ENCODE measurements around the gene H6PD. TPM values are rescaled to one million over a fixed set of nuclear protein-coding genes. Genes with fewer than 3 reads are reported as not detected.

The H6PD gene
- total and polyA plus RNA-seq, 9 of the 15 experiments (the other 6 are each of a cell fraction or from before 2014, with no cell fraction given) = 0.04 to 2.5 (median 0.95) TPM

GRCh38 chr1:9267827-9268581, 33.4 kb downstream of the H6PD start:
- ATAC-seq (no peak), DNase-seq (ENCODE audit: extremely low read depth in 1 of 4, low spot score in 3 of 4) (no peak), FAIRE-seq (no peak)
- Histone ChIP-seq H4K20me1 (replicated peaks; ENCODE audit: control insufficient read depth, insufficient read depth, low read length) (peaks cover 46% of the 10 kb centered on the region), H3K27me3 (ENCODE audit: control insufficient read depth in 2 of 2, insufficient read depth in 2 of 2, low read length in 2 of 2) (peaks cover 63 to 88% of the 10 kb centered on the region in 2 experiments), H3K4me1 (replicated peaks in 1 of 2; ENCODE audit: control insufficient read depth in 2 of 2, insufficient read depth in 2 of 2, low read length in 2 of 2) (peaks cover 0 to 17% of the 10 kb centered on the region in 2 experiments; a peak in 2 of 5 replicates), H3K9ac (ENCODE audit: insufficient read depth in 1 of 2, low read depth in 2 of 2, low read length in 2 of 2) (no peak overlapping the region), H3K4me3 (no peak overlapping the region), H3K4me2 (ENCODE audit: insufficient read depth, low read length) (no peak overlapping the region), H3K9me3 (replicated peaks; ENCODE audit: control insufficient read depth, insufficient read depth, low read depth, low read length) (no peaks in the 10 kb centered on the region), H3K9me1 (ENCODE audit: control insufficient read depth, insufficient read depth, low read length) (no peaks in the 10 kb centered on the region), H3K36me3 (ENCODE audit: control insufficient read depth, insufficient read depth, low read length) (no peaks in the 10 kb centered on the region), H3K27ac (ENCODE audit: extremely low read depth, low read depth, low read length) (no peak overlapping the region), H2AFZ (ENCODE audit: low read depth, low read length) (no peak overlapping the region), H3K79me2 (ENCODE audit: control insufficient read depth, insufficient read depth, low read length) (no peaks in the 10 kb centered on the region)
- CTCF ChIA-PET (ENCODE audit: low intra/inter-chr PET ratio) = interaction anchor here (0.6 to 3.8 kb wide), 9 partner anchors 17 to 1921 kb away, joined by 3 to 32 read pairs (median 4); no protein-coding TSS in a partner anchor
- POLR2A ChIA-PET = interaction anchor here (0.8 to 0.9 kb wide), 3 partner anchors 10 to 18 kb away, joined by 3 to 4 read pairs (median 3); no protein-coding TSS in a partner anchor
- BruUV-seq (replicated peaks) = no TSS peak
- intact Hi-C loops (cut with micrococcal nuclease) (loop anchor here (1.0 to 5.0 kb wide), 3 partner anchors 21 to 223 kb away; no protein-coding TSS in a partner anchor), in situ Hi-C loops (cut with MboI) (no loop called here)
- no peak for TF ChIP-seq EWSR1 (IDR thresholded peaks at IDR 0.05; ENCODE audit: borderline replicate concordance, low read depth, partially characterized antibody)
- TF ChIP-seq SMAD1 (IDR thresholded peaks at IDR 0.05; ENCODE audit: low read depth, low read length, partially characterized antibody) = no peak
- no peak for TF ChIP-seq ZNF197 (CRISPR knock-in tag; IDR thresholded peaks at IDR 0.05; ENCODE audit: low read depth)
- TF ChIP-seq ZNF121 (CRISPR knock-in tag; conservative IDR thresholded peaks at IDR 0.05) = 0 out of 2 replicates have a peak, but pooled peaks have one; percentile 18
- no peak for TF ChIP-seq PATZ1 (CRISPR knock-in tag; IDR thresholded peaks at IDR 0.05; ENCODE audit: borderline replicate concordance)
- WGBS (ENCODE audit: insufficient coverage, low coverage, missing lambda C conversion rate) = 4% methylated on average over 7 of the region's 7 CpGs
